PC-3 (cell line): ENCODE results near the gene ALG1L2.
"Not testable (repeated sequence)": the region's sequence is repeated elsewhere in the genome, so short reads cannot be mapped to it uniquely, and the experiment has no call there.

Experiments
- CTCF ChIP-seq: fragments of 300-600 bp; sonication (generic); conservative IDR thresholded peaks from 2 replicates; pipeline ENCODE4 v1.5.1; 2017; ENCODE audit warnings: antibody characterized with exemption, low read depth, mild to moderate bottlenecking, low read length
- EZH2 ChIP-seq: fragments of 300-600 bp; sonication (generic); IDR thresholded peaks from one replicate; pipeline ENCODE4 v1.6.1; 2017; ENCODE audit warnings: antibody characterized with exemption, mild to moderate bottlenecking, low read length; ENCODE audit not compliant: unreplicated experiment

- peak; percentile 52 for TF ChIP-seq CTCF
- TF ChIP-seq EZH2, result not testable (repeated sequence)
Observed at GRCh38 chr3:130097690-130098638, 16.3 kb downstream of the ALG1L2 start.
